Brain microvascular endothelial cell (primary cell): ENCODE results near the gene SH3BP2.

ENCODE experiments used
- DNase-seq: peaks from one replicate; pipeline ENCODE4 v3.0.0-alpha.2; 2020
- H3K27ac ChIP-seq: fragments of 250-450 bp; sonication (Bioruptor Pico); 2 replicates; pipeline ENCODE4 v1.5.1; 2020; ENCODE audit warnings: mild to moderate bottlenecking, moderate library complexity
- H3K27me3 ChIP-seq: fragments of 250-450 bp; sonication (Bioruptor Pico); replicated peaks from 2 replicates; pipeline ENCODE4 v1.5.1; 2020; ENCODE audit warnings: mild to moderate bottlenecking
- H3K36me3 ChIP-seq: fragments of 250-450 bp; sonication (Bioruptor Pico); replicated peaks from 2 replicates; pipeline ENCODE4 v1.5.1; 2020; ENCODE audit warnings: mild to moderate bottlenecking
- H3K4me3 ChIP-seq: 2 replicates; pipeline ENCODE4 v1.5.1; 2011; ENCODE audit warnings: low read depth, mild to moderate bottlenecking, control low read depth, low read length, moderate library complexity
- CTCF ChIP-seq: IDR thresholded peaks from 2 replicates; pipeline ENCODE4 v1.5.1; 2011; ENCODE audit warnings: low read depth, mild to moderate bottlenecking, moderate library complexity, low read length, control low read depth, inconsistent platforms; ENCODE audit errors: missing control alignments
- in situ Hi-C: cut with HindIII; loops from 2 replicates; pipeline ENCODE4 v1.10.0; 2017; ENCODE audit warnings: low sequenced_read_pairs, low pct_ligation_motif_present

The SH3BP2 gene

DNA sequence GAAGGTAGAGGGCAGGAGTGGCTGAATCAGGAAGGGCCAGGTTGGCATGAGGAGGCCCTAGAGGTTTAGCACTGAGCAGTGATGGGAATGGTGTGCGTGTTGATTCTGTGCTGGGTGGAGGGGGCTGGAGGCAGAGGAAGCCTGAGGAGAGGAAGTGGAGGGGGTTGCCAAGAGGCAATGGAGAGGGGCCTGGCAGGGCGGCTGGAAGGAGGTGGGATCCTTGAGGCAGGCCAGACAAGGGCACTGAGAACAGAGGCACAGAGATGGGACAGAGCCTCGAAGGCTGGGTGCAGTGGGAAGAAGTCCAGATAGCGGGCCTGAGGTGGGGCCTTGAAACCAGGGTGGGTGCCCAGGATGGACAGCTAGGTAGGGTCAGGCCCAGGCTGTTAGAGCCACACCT lies 24.3 kb downstream of the SH3BP2 start:
- Histone ChIP-seq H3K27ac (no peak overlapping the region), H3K27me3 (no peaks in the 10 kb centered on the region), H3K36me3 (peaks cover 5% of the 10 kb centered on the region), H3K4me3 (no peak overlapping the region)
- DNase-seq: no peak
- in situ Hi-C loops: no loop called here
- no peak for TF ChIP-seq CTCF

- peak overlapping the region; percentile 64 for H3K4me3 ChIP-seq
- H3K27me3 ChIP-seq: no peaks in the 10 kb centered on the region
- TF ChIP-seq CTCF: no peak
- no peak for DNase-seq
- H3K27ac ChIP-seq: no peak overlapping the region
- peaks cover 12% of the 10 kb centered on the region for H3K36me3 ChIP-seq
- in situ Hi-C loops: no loop called here
Observed at GRCh38 chr4:2817701-2818350, 24.9 kb downstream of the SH3BP2 start.

DNA sequence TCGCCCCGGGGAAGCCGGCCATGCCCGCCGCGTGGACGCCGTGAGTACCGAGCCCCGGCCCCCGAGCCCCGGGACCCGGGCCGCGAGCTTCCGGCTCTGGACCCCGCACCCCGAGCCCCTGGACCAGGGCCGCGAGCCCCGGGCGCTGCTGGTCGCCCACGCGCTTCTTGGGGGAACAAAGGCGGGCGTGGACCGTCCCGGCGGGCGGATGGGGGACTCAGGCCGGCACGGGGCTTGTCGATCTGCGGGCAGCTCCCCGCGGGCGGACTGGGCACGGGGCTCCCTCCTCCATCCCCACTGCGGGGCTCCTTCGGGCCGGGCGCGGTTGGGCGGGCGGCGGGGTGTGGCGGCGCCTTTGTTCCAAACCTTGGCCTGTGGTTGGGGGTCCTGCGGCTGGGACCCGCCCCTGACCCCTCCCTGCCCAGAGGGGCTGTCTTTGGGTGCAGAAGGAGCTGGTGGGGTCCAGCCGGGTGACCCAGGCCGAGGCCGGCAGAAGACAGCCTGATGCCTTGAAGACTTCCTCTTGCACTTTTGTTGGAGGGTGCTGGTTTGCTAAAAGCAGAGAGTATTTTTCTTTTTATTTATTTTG lies 25.6 kb downstream of the SH3BP2 start:
- TF ChIP-seq CTCF: no peak
- Histone ChIP-seq H3K4me3 (peak overlapping the region; percentile 64), H3K27me3 (no peaks in the 10 kb centered on the region), H3K27ac (no peak overlapping the region), H3K36me3 (peaks cover 18% of the 10 kb centered on the region)
- in situ Hi-C loops: no loop called here
- no peak for DNase-seq

GRCh38 chr4:2819244-2820215 lies 26.6 kb downstream of the SH3BP2 start:
- in situ Hi-C loops: no loop called here
- Histone ChIP-seq H3K4me3 (no peak overlapping the region), H3K27ac (no peak overlapping the region), H3K36me3 (peaks cover 27% of the 10 kb centered on the region), H3K27me3 (no peaks in the 10 kb centered on the region)
- DNase-seq: no peak
- no peak for TF ChIP-seq CTCF

DNA sequence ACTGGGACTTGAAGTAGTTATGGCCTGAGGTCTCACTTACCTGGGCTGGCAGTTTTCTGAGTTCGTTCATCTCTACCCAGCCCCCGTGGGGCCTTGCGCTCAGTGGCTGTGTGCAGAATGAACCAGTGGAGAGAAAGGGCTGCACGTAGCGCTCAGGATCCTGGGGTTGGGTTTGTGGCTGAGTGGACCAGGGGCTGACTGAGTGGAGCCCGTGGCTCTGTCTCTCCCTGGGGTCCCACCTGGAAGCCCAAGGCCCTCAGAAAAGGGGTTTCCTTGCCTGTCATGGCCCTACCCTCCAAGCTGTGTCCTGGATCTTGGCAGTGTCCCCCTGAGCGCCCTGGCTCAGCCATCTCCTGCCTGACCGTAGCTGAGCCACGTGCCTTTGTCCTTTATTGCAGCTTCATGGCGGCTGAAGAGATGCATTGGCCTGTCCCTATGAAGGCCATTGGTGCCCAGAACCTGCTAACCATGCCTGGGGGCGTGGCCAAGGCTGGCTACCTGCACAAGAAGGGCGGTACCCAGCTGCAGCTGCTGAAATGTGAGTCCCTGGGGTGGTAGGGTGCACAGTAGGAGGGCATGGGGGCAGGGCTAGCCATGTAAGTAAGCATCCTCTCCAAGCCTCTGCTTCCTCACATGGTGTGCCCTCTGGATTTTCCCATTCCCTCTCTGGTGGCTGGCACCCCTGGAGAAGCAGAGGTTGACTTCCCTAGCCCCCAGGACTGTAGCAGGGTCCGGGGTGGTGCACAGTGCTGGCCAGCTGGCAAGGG lies 27.5 kb downstream of the SH3BP2 start:
- peaks cover 34% of the 10 kb centered on the region for H3K36me3 ChIP-seq
- no peak for DNase-seq
- H3K4me3 ChIP-seq: no peak overlapping the region
- no peak overlapping the region for H3K27ac ChIP-seq
- in situ Hi-C loops: no loop called here
- no peak for TF ChIP-seq CTCF
- H3K27me3 ChIP-seq: no peaks in the 10 kb centered on the region
